Retinal pigment epithelial cell (primary cell): Measurements from ENCODE around the gene THRA.
A peak's percentile ranks its signal among the peaks of the same experiment; 100 is the strongest.

Experiments
- DNase-seq: peaks from one replicate; pipeline ENCODE4 v3.0.0-alpha.2; 2010; ENCODE audit warnings: low read depth
- H3K4me3 ChIP-seq: 2 replicates; pipeline ENCODE4 v1.5.1; 2011; ENCODE audit warnings: mild to moderate bottlenecking, low read length, control low read depth, moderate library complexity
- TF ChIP-seq, protein P1 (sequence below): conservative IDR thresholded peaks from 2 replicates; pipeline ENCODE4 v1.5.1; 2011; ENCODE audit warnings: low read depth, low read length, control low read depth, inconsistent platforms

Gene THRA

DNA sequence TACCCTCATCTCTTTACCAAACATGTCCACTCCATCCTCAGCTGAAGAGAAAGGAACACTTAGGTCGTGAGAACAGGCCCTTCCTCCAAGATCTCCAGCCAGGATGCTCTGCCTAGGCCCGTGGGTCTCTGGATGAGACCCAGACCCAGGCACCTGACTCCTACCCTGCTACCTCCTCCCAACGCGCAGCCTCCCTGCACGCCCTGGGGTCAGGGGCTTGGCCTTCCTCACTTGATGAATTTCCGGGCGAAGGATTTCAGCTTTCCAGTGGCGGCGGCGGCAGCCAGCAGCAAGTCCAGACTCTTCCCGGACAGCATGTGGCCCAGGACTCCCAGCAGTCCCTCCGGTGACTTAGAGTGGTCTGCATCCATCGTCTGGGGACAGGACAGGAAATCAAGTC, 34.2 kb upstream of the THRA start:
- TF ChIP-seq, protein P1, sequence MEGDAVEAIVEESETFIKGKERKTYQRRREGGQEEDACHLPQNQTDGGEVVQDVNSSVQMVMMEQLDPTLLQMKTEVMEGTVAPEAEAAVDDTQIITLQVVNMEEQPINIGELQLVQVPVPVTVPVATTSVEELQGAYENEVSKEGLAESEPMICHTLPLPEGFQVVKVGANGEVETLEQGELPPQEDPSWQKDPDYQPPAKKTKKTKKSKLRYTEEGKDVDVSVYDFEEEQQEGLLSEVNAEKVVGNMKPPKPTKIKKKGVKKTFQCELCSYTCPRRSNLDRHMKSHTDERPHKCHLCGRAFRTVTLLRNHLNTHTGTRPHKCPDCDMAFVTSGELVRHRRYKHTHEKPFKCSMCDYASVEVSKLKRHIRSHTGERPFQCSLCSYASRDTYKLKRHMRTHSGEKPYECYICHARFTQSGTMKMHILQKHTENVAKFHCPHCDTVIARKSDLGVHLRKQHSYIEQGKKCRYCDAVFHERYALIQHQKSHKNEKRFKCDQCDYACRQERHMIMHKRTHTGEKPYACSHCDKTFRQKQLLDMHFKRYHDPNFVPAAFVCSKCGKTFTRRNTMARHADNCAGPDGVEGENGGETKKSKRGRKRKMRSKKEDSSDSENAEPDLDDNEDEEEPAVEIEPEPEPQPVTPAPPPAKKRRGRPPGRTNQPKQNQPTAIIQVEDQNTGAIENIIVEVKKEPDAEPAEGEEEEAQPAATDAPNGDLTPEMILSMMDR, result no peak
- H3K4me3 ChIP-seq, result no peak overlapping the region
- no peak for DNase-seq

DNA sequence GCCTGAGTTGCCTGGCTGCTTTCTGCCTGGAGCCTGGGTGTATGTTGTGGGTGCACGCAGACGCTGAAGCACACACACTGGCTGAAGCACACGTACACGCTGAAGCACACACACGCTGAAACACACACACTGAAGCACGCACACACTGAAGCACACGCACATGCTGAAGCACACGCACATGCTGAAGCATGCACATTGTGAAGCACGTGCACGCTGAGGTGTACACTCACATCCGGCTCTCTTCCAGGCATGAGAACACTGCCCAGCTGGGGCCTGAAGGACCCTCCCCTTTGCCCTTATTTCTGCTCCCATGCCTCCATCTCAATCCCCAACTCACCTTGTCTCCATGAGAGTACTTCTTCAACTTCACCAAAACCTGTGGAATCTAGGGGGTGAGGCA, 31.1 kb upstream of the THRA start:
- no peak for DNase-seq
- no peak overlapping the region for H3K4me3 ChIP-seq
- TF ChIP-seq, protein P1, result no peak

DNA sequence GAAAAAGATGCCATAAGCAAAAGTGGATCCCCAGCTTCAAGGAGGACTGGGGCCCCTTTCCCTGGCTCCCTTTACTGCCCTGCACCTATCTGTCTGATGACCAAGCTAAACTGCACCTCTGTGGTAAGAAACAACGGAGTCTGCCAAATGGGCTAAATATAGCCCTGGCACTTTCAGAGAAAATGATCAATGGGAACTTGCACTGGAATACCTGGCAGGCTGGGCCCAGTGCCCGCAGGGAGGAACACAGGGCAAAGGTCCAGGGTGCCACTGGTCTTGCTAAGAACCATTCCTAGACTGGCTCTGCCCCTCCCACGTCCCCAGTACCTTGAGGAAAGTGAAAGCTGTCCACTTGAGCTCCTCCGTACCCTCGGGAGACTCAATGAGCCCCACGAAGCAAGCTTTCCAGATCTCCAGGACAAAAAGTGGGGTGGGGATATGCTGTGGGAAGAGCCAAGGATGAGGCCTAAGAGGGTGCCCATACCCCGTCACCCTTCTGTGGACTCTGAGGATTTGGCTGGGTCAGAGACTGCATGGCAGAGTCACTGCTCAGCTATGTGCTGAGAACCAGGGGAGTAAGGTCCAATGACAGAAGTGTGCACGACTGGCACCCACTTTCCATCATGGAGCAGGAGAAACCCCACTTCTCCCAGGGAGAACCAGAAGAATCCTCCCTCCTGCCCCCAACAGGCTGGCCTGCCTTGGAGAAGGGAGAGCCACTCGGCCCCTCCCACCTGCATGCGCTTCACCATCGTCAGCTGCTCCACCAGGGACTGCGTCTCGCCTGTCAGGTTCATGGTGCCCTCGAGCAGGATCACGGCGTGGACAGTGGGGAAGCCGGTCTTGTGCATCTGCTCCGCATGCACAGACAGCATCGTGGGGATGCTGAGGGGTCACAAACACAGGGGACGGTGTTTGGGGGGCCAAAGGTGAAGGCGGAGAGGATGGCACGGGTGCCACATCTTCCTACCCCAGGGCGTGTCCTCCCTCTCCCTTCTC, 30.1 kb upstream of the THRA start:
- no peak for DNase-seq
- TF ChIP-seq, protein P1, result no peak

DNA sequence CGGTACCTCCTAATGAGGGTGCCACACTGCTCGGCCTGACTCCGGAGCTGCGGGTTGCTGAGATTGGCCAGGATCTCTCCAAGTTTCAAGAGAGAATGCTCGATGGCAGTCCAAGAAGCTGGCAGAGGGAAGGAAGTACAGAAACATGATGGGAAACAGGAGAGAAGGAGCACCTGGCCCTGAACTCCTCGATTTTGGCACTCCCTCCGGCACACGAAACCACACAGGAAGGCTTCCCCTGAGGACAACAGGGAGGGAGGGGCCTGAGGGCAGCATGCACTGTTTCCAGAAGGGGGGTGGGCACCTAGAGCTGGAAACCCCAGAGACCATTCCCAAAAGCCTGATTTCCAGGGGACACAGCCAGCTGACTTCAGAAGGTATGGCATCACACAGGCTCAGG, 29.4 kb upstream of the THRA start:
- TF ChIP-seq, protein P1, result no peak
- H3K4me3 ChIP-seq, result no peak overlapping the region
- no peak for DNase-seq

More for the DNA sequence above, 30.1 kb upstream of the THRA start:
- H3K4me3 ChIP-seq, result no peak overlapping the region

DNA sequence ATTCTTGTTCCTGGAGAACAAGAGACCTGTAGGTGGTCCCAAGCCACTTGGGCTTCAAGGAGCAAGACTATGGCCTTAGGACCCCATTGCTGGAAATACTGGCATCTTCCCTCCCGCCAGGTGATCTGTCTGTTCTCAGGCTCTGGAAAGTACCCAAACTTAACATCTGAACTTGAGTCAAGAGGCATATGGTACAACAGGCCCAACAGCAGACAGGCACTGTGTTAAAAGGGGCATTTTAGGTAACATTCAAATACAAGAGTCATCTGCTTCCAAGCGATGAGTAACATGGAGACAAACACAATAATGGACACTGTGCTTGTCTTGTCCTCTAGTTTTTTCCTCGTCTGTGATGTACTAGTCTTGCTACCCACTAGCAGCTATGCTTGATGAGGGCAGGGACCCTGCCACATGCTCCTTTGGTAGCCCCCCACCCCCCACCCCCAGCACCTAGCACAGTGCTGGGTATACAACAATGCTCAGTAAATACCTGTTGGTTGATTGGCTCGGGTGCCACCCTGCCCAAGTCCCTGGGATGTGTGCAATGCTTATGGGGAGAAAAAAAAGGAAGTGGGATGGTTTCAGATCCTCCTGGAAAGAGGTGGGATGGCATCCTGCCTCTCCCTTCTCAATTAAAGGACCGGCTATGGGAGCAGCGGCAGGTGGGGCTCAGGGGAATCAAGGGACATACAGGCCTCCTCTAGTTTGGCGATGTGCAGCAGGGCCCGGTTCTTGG, 28.2 kb upstream of the THRA start:
- TF ChIP-seq, protein P1, result no peak

DNA sequence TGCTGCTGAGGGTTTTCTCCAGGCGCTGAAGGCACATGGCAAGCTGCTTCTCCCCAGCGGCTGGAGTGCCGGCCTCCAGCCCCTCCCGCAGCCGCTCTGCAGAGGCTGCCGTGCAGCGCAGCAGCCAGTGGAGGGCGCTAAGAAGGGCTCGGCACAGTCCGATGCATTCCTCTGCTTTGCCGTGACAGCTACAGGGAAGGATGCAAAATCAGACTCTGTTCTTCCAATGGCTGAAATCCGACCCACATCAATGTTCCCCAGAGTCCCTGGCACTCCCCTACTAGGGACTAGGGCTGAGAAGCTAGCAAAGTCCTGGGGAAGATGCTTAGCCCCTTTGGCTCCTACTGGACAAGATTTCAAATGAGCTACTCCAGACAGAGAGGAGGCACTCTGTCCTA, 27.6 kb upstream of the THRA start:
- no peak overlapping the region for H3K4me3 ChIP-seq
- no peak for DNase-seq
- TF ChIP-seq, protein P1, result peak; percentile 94

More for the DNA sequence above, 28.2 kb upstream of the THRA start:
- no peak for DNase-seq
- H3K4me3 ChIP-seq, result no peak overlapping the region
